HepG2 (cell line): ENCODE data around the gene POLQ. TPM values are rescaled to one million over a fixed set of nuclear protein-coding genes. Genes with fewer than 3 reads are reported as not detected.
A peak's percentile ranks its signal among the peaks of the same experiment; 100 is the strongest.
"Not testable (repeated sequence)": the region's sequence is repeated elsewhere in the genome, so short reads cannot be mapped to it uniquely, and the experiment has no call there.

ENCODE experiments used
- ATAC-seq: fragments of 200-7000 bp; cut with Tn5 transposase; 3 replicates; pipeline ENCODE4 v1.9.1; 2020; ENCODE audit warnings: mild to moderate bottlenecking, moderate library complexity
- BruUV-seq: library from RNA; stranded (reverse); fragments of 400-500 nt; replicated peaks from 2 replicates; lab custom pipeline; 2021; lab: Mats Ljungman, UMichigan
- CTCF ChIA-PET: fragments of 300-600 bp; formaldehyde crosslinking; extraction: SDS; loops from one replicate; lab custom pipeline; 2021; ENCODE audit warnings: low total read pairs, inconsistent platforms, low intra/inter-chr PET ratio; lab: Yijun Ruan, JAX
- POLR2A ChIA-PET: fragments of 350-600 bp; sonication (Branson Sonifier 250); formaldehyde crosslinking; loops from one replicate; lab custom pipeline; 2020; ENCODE audit warnings: antibody characterized with exemption, inconsistent platforms; lab: Yijun Ruan, JAX
- DNase-seq: peaks from one replicate; pipeline ENCODE4 v3.0.0-alpha.2; 2015; ENCODE audit warnings: low spot score
- FAIRE-seq: peaks from 3 replicates; lab custom pipeline; 2011; peaks lifted over from hg19 to GRCh38; lab: Jason Lieb, UNC
- H2AFZ ChIP-seq: one replicate; pipeline ENCODE4 v1.6.1; 2011; ENCODE audit warnings: low read length, inconsistent platforms
- H3K27ac ChIP-seq: fragments of 300-600 bp; 3 replicates; pipeline ENCODE4 v1.8.0; 2011; ENCODE audit warnings: mixed run types, mild to moderate bottlenecking, mixed read lengths, low read length, inconsistent platforms; ENCODE audit not compliant: insufficient read depth; ENCODE audit errors: extremely low read length
- H3K27me3 ChIP-seq, 2 experiments: fragments of 200-600 bp in 1 of 2; 2 replicates in 1 of 2; 3 replicates in 1 of 2; pipeline versions ENCODE4 v1.6.0 to v1.8.0; 2011; ENCODE audit warnings: low read length in 2 of 2, mild to moderate bottlenecking in 2 of 2, moderate library complexity in 2 of 2, inconsistent platforms in 1 of 2; ENCODE audit not compliant: insufficient read depth in 2 of 2, control insufficient read depth in 1 of 2
- H3K36me3 ChIP-seq, 2 experiments: fragments of 200-600 bp in 1 of 2; replicated peaks in 1 of 2; 2 replicates in 1 of 2; 3 replicates in 1 of 2; pipeline versions ENCODE4 v1.5.1 to v1.8.0; 2011; ENCODE audit warnings: low read length in 2 of 2, inconsistent platforms in 1 of 2; ENCODE audit not compliant: insufficient read depth in 2 of 2, control insufficient read depth in 1 of 2
- H3K4me1 ChIP-seq: 2 replicates; pipeline ENCODE4 v1.5.1; 2012; ENCODE audit warnings: low read length, inconsistent platforms; ENCODE audit not compliant: insufficient read depth
- H3K4me2 ChIP-seq: 2 replicates; pipeline ENCODE4 v1.6.0; 2011; ENCODE audit warnings: low read depth, low read length, inconsistent platforms
- H3K4me3 ChIP-seq, 3 experiments: fragments of 200-600 bp in 1 of 3; sonication (generic), shearing (Covaris generic) in 1 of 3; replicated peaks in 1 of 3; 2 replicates each; pipeline ENCODE4 v1.5.1; 2011 to 2016; ENCODE audit warnings: low read length in 3 of 3, inconsistent platforms in 2 of 3, low read depth in 2 of 3, mild to moderate bottlenecking in 2 of 3, control low read depth in 1 of 3, mixed read lengths in 1 of 3; ENCODE audit not compliant: insufficient read depth in 1 of 3
- H3K79me2 ChIP-seq: one replicate; pipeline ENCODE4 v1.6.1; 2011; ENCODE audit warnings: low read length, inconsistent platforms; ENCODE audit not compliant: insufficient read depth
- H3K9ac ChIP-seq: 2 replicates; pipeline ENCODE4 v1.6.0; 2011; ENCODE audit warnings: mild to moderate bottlenecking, low read depth, low read length, inconsistent platforms; ENCODE audit not compliant: insufficient read depth
- H3K9me3 ChIP-seq: 2 replicates; pipeline ENCODE4 v1.5.1; 2012; ENCODE audit warnings: mild to moderate bottlenecking, low read length
- H4K20me1 ChIP-seq: 2 replicates; pipeline ENCODE4 v1.6.0; 2011; ENCODE audit warnings: inconsistent platforms, mild to moderate bottlenecking, low read length, moderate library complexity; ENCODE audit not compliant: insufficient read depth
- ARID5B ChIP-seq: IDR thresholded peaks from 2 replicates; pipeline ENCODE4 v1.4.0; 2020; ENCODE audit warnings: mild to moderate bottlenecking, missing genetic modification reagents
- HOMEZ ChIP-seq: IDR thresholded peaks from 2 replicates; pipeline ENCODE4 v1.6.1; 2016; ENCODE audit warnings: low read depth
- POGZ ChIP-seq: sonication (generic); formaldehyde crosslinking; IDR thresholded peaks from 2 replicates; pipeline ENCODE4 v1.4.0; 2020; ENCODE audit warnings: mild to moderate bottlenecking, missing genetic modification reagents
- SALL1 ChIP-seq: sonication (generic); formaldehyde crosslinking; IDR thresholded peaks from 2 replicates; pipeline ENCODE4 v1.8.0; 2022; ENCODE audit warnings: mild to moderate bottlenecking, missing genetic modification reagents
- SOX6 ChIP-seq, 2 experiments: fragments of 450-650 bp in 1 of 2; sonication (generic) in 1 of 2; formaldehyde crosslinking in 1 of 2; IDR thresholded peaks; 2 replicates each; pipeline versions ENCODE4 v1.4.0 to v1.6.1; 2017 to 2020; ENCODE audit warnings: antibody characterized with exemption in 1 of 2, mild to moderate bottlenecking in 1 of 2, missing genetic modification reagents in 1 of 2
- SP5 ChIP-seq: IDR thresholded peaks from 2 replicates; pipeline ENCODE4 v1.6.1; 2016; ENCODE audit warnings: low read depth, borderline replicate concordance
- ZBTB38 ChIP-seq: sonication (generic); formaldehyde crosslinking; IDR thresholded peaks from 2 replicates; pipeline ENCODE4 v1.5.1; 2020; ENCODE audit warnings: mild to moderate bottlenecking, missing genetic modification reagents
- ZNF766 ChIP-seq: sonication (generic); formaldehyde crosslinking; IDR thresholded peaks from 2 replicates; pipeline ENCODE4 v1.5.0; 2020; ENCODE audit warnings: missing genetic modification reagents, borderline replicate concordance
- WGBS: methylation state at CpG from one replicate; pipeline ENCODE4 v1.1.6; 2017; ENCODE audit warnings: low lambda C conversion rate; 5-methylcytosine and 5-hydroxymethylcytosine counted together
- in situ Hi-C: cut with HindIII; loops from 2 replicates; pipeline ENCODE4 v1.10.0; 2017; ENCODE audit warnings: low pct_unique_long_range_greater_than_20kb; ENCODE audit not compliant: extremely low pct_ligation_motif_present
- intact Hi-C: fragments of 100-400 bp; cut with micrococcal nuclease; formaldehyde crosslinking; loops from one replicate; pipeline ENCODE4 v1.10.0; 2022; ENCODE audit not compliant: unreplicated experiment
- polyA plus RNA-seq, 8 experiments: library from polyadenylated mRNA; depleted of rRNA in 3 of 8; stranded (reverse) in 7 of 8; unstranded in 1 of 8; fragments of >200 nt; fragmentation: Illumina TruSeq in 4 of 8; extraction: Trizol in 4 of 8; gene quantifications; 2 replicates each; pipeline versions ENCODE4 v1.2.1 to v1.2.3, GENCODE V29; 2011 to 2016; ENCODE audit warnings: low read depth in 4 of 8, missing spikeins in 1 of 8, mixed read lengths in 1 of 8; ENCODE audit not compliant: insufficient read depth in 1 of 8
- total RNA-seq, 5 experiments: library from RNA; depleted of rRNA; stranded (reverse); fragments of >200 nt; fragmentation: Illumina TruSeq; extraction: Trizol; gene quantifications; 2 replicates each; pipeline ENCODE4 v1.2.3, GENCODE V29; 2016; ENCODE audit warnings: low read depth in 1 of 5
- TF ChIP-seq, protein P1 (sequence below): sonication (generic); formaldehyde crosslinking; IDR thresholded peaks from 2 replicates; pipeline ENCODE4 v1.4.0; 2020; ENCODE audit warnings: missing genetic modification reagents
- TF ChIP-seq, protein P2 (sequence below): sonication (generic); formaldehyde crosslinking; IDR thresholded peaks from 2 replicates; pipeline ENCODE4 v1.5.1; 2020; ENCODE audit warnings: mild to moderate bottlenecking, missing genetic modification reagents, moderate library complexity

POLQ gene
- total and polyA plus RNA-seq, 2 of the 13 experiments (the other 11 are each of a cell fraction or from before 2014, with no cell fraction given): 2.5 to 18.6 TPM

DNA sequence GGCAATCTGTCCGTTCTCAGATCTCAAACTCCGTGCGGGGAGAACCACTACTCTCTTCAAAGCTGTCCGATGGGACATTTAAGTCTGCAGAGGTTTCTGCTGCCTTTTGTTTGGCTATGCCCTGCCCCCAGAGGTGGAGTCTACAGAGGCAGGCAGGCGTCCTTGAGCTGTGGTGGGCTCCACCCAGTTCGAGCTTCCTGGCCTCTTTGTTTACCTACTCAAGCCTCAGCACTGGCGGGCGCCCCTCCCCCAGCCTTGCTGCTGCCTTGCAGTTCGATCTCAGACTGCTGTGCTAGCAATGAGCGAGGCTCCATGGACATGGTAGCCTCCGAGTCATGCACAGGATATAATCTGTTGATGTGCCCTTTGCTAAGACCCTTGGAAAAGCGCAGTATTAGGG is 94.0 kb downstream of the POLQ start:
- H3K27ac ChIP-seq; BruUV-seq; H2AFZ ChIP-seq; H3K9ac ChIP-seq; intact Hi-C loops; CTCF ChIA-PET; H4K20me1 ChIP-seq; H3K79me2 ChIP-seq; H3K36me3 ChIP-seq; FAIRE-seq; H3K4me2 ChIP-seq; H3K9me3 ChIP-seq; in situ Hi-C loops; H3K4me3 ChIP-seq; H3K27me3 ChIP-seq; POLR2A ChIA-PET; TF ChIP-seq SOX6 (IDR thresholded peaks at IDR 0.05): not testable (repeated sequence)
- DNase-seq (peak; percentile 6), ATAC-seq (peak; percentile 27; the same call in 1 of the 3 replicates)
- 0 out of 2 replicates have a peak, but pooled peaks cover 14% of the 10 kb centered on the region for H3K4me1 ChIP-seq
- 80% methylated on average over 2 of the region's 12 CpGs for WGBS
- TF ChIP-seq ZNF766 (CRISPR knock-in tag): peak; percentile 87; the same call in 1 of the 2 replicates
- TF ChIP-seq, protein P1, sequence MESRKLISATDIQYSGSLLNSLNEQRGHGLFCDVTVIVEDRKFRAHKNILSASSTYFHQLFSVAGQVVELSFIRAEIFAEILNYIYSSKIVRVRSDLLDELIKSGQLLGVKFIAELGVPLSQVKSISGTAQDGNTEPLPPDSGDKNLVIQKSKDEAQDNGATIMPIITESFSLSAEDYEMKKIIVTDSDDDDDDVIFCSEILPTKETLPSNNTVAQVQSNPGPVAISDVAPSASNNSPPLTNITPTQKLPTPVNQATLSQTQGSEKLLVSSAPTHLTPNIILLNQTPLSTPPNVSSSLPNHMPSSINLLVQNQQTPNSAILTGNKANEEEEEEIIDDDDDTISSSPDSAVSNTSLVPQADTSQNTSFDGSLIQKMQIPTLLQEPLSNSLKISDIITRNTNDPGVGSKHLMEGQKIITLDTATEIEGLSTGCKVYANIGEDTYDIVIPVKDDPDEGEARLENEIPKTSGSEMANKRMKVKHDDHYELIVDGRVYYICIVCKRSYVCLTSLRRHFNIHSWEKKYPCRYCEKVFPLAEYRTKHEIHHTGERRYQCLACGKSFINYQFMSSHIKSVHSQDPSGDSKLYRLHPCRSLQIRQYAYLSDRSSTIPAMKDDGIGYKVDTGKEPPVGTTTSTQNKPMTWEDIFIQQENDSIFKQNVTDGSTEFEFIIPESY (CRISPR knock-in tag): peak; percentile 93
- TF ChIP-seq, protein P2, sequence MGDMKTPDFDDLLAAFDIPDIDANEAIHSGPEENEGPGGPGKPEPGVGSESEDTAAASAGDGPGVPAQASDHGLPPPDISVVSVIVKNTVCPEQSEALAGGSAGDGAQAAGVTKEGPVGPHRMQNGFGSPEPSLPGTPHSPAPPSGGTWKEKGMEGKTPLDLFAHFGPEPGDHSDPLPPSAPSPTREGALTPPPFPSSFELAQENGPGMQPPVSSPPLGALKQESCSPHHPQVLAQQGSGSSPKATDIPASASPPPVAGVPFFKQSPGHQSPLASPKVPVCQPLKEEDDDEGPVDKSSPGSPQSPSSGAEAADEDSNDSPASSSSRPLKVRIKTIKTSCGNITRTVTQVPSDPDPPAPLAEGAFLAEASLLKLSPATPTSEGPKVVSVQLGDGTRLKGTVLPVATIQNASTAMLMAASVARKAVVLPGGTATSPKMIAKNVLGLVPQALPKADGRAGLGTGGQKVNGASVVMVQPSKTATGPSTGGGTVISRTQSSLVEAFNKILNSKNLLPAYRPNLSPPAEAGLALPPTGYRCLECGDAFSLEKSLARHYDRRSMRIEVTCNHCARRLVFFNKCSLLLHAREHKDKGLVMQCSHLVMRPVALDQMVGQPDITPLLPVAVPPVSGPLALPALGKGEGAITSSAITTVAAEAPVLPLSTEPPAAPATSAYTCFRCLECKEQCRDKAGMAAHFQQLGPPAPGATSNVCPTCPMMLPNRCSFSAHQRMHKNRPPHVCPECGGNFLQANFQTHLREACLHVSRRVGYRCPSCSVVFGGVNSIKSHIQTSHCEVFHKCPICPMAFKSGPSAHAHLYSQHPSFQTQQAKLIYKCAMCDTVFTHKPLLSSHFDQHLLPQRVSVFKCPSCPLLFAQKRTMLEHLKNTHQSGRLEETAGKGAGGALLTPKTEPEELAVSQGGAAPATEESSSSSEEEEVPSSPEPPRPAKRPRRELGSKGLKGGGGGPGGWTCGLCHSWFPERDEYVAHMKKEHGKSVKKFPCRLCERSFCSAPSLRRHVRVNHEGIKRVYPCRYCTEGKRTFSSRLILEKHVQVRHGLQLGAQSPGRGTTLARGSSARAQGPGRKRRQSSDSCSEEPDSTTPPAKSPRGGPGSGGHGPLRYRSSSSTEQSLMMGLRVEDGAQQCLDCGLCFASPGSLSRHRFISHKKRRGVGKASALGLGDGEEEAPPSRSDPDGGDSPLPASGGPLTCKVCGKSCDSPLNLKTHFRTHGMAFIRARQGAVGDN (CRISPR knock-in tag): peak; percentile 39
- TF ChIP-seq SP5 (CRISPR knock-in tag): peak; percentile 71; the same call in 1 of the 2 replicates
- peak; percentile 60; the same call in 1 of the 2 replicates for TF ChIP-seq HOMEZ (CRISPR knock-in tag)
- TF ChIP-seq ZBTB38 (CRISPR knock-in tag): peak; percentile 40; the same call in 1 of the 2 replicates
- peak; percentile 26; the same call in 1 of the 2 replicates for TF ChIP-seq SOX6 (CRISPR knock-in tag; IDR thresholded peaks at IDR 0.05)
- peak; percentile 66; the same call in 1 of the 2 replicates for TF ChIP-seq POGZ (CRISPR knock-in tag)
- peak; percentile 57; the same call in 1 of the 2 replicates for TF ChIP-seq ARID5B
- TF ChIP-seq SALL1 (CRISPR knock-in tag): 0 out of 2 replicates have a peak, but pooled peaks have one; percentile 35
